Measurements from ENCODE around the gene VSTM2L.
"Not testable (repeated sequence)": the region's sequence is repeated elsewhere in the genome, so short reads cannot be mapped to it uniquely, and the experiment has no call there.

The VSTM2L gene

GRCh38 chr20:37961066-37961465 is 58.1 kb downstream of the VSTM2L start:
- no peak for DNase-seq (ENCODE audit: low read depth in 4 of 4, low spot score in 1 of 4)

GRCh38 chr20:37963483-37963882 is 60.6 kb downstream of the VSTM2L start:
- DNase-seq (ENCODE audit: low read depth in 4 of 4, low spot score in 1 of 4): not testable (repeated sequence)

DNA sequence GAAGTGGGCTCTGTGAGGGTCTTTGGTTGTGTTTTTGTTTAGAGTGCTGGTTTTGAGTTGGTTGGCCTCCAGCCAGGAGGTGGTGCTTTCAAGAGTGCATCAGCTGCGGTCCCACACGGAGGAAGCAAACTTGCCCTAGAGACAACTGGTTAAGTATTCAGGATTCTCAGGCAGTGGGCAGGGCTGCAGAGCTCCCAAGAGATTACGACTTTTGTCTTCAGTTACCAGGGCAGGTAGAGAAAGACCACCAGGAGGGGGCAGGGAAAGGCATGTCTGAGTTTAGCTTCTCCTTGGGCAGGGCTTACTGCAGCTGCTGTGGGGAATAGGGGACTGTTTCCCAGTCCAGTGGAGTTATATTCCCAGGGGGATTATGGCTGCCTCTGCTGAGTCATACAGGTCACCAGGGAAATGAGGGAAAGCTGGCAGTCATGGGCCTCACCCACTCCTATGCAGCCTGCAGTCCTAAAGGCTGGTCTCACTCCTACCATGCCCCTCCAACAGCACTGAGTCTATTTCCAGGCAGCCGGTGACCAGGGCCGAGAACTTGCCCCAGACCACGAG is 66.0 kb downstream of the VSTM2L start:
- no peak for DNase-seq (ENCODE audit: low read depth in 4 of 4, low spot score in 1 of 4)

DNA sequence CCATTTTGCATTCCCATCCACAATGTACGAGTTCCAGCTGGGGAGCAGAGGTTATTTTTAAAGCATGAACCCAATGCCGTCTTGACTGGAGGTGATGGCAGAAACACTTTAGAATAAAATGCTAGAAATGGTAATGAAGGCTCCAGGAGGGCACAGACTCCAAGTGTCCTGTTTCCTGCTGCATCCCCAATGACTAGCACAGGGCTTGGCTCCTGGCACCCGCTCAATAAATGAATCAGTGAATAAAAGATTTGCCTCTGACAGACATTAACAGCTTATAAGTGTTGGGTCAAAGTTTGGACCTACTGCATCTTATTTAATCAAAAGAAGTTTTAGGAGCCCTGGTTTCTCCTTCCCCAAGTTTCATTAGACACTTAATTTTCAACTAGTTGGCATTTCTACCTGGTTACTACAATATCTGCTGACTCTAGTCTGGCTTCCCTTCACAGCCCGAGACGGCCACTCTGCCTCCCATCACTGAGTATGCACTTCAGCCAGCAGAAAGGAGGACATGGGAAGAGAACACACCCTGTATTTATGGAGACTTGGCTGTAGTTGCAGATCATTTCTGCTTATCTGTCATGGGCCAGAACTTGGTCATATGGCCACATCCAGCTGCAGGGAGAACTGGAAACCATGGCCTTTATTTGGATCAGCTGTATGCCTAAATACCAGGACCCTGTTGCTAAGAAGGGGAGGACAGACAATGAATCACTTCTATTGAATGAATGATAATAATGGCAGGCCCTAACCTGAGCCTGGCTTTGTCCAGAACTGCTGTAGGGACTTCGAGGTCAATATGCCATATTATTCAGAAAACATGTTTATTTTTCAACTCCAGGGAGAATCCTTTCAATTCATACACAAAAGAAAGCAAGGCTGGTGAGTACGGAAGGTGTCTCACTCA is 67.3 kb downstream of the VSTM2L start:
- DNase-seq (ENCODE audit: low read depth in 4 of 4, low spot score in 1 of 4): no peak

- DNase-seq (ENCODE audit: low read depth in 4 of 4, low spot score in 1 of 4): no peak
Observed at GRCh38 chr20:37970856-37971245, 67.9 kb downstream of the VSTM2L start.

DNA sequence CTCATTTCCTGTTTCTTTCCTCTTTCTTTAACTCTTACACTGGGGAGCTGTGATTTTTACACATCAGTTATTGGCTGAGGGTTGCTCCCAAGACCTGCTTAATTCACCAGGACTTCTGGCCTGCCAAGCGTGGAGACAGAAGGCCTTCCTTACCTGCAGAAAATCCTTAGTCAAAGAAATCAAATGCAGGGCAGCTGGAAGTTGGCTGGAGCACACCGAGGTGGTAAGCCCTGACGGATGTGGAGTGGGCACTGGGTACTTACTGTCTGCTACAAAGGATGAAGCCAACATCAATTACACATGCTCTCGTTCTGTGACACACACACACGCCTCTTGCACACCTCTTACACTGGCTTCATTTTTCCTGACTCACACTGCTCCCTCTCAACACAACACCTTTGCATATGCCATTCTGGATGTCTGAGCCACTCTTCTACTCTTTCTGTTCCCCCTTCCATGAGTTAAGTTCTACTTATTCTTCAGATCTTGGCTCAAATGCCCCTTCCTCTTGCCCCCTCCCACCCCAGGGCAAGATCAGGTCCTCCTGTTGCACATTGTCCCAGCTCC is 68.7 kb downstream of the VSTM2L start:
- DNase-seq (ENCODE audit: low read depth in 4 of 4, low spot score in 1 of 4): no peak

- DNase-seq (ENCODE audit: low read depth in 4 of 4, low spot score in 1 of 4): no peak
Observed at GRCh38 chr20:37972256-37973058, 69.5 kb downstream of the VSTM2L start.

DNA sequence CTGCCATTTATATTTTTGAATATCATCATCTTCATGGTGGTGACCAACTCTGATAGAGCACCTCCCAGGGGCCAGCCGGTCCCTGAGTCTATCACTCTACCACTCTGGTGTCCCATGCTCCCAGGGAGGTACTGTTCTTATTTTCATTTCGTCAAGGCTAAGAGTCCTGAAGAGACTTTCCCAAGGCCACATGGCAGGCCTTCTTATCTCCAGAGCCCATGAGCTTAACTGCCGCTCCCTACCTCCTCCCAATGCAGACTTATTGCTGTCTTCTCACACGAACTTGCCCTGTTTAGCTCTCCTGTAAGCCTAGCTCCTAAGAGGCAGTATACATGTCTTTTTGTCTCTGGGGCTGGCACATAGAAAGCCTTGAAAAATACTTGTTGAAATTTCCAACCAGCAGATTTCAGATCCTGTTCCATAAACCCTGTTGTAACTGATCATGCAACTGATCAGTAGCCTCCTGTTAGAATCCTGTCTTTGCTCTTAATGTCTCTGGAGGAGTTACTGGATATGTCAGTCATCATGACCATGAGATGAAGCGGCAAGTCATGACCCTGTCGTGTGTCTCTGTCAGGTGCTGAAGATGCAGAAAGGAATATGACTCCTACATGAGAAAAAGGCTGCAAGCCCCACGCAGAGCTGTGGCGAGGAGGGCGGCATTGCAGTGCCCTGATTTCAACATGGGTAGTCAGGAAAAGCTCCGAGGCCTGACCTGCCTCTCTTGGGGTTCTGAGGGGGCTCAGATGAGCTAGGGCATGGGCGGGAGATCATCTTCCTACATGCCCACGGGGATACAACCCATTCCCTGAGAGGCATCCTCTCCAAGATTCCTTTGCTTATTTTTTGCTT is 70.4 kb downstream of the VSTM2L start:
- no peak for DNase-seq (ENCODE audit: low read depth in 4 of 4, low spot score in 1 of 4)

DNA sequence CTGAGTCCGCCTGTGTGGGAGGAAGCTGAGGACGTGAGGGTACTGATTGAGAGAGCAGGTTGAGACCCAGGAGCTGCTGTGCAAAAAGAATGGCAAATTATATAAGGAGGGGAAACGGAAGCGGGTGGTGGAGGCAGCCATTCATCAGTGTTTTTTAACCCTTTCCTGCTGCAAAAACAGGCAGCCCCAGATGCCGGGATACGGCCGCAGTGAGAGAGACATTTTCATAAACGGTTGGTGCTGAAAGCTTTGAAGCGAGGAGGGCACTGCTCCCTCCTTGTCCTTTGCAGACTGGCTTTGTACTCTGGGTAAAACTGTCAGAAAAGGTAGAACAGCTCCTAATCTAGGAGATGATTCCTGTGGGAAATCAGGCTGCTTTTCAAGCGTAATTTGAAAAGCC is 74.0 kb downstream of the VSTM2L start:
- no peak for DNase-seq (ENCODE audit: low read depth in 4 of 4, low spot score in 1 of 4)

DNA sequence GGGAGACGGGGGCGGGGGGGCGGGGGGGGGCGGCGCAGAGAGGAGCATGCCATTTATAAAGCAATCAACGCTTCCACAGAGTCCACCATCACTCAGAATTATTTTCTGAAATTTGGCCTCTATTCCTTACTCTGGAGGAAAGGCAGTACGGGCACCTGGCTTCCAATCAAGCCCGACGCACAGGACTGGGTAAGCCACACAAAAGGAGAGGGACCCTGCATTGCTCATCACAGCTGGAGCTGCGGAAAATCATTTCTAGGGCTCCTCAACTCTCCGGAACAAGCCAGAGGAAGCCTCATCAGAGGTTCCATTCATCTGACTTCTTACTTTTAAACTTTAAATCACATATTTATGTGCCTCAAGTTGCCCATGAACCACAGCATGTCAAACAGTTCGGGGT is 74.4 kb downstream of the VSTM2L start:
- DNase-seq (ENCODE audit: low read depth in 4 of 4, low spot score in 1 of 4): no peak

DNA sequence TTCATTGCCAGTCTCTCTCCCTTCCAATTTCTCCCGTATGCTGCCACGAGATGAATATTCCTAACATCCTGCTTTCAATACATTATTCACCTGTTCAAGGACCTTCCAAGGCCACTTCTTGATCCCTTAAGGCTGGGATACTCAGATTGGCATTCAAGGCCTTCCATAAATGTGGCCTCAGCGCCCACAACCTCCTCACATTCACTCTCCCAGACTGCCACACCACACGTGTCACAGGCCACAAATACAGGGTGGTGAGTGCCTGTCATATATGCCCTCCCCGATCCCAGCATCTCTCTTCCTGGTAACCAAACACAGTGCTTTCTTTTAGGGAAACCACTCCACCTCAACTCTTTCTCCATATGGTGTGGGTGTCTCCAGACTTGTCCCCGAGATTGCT is 74.9 kb downstream of the VSTM2L start:
- no peak for DNase-seq (ENCODE audit: low read depth in 4 of 4, low spot score in 1 of 4)

GRCh38 chr20:37979021-37979985 is 76.4 kb downstream of the VSTM2L start:
- no peak for DNase-seq (ENCODE audit: low read depth in 4 of 4, low spot score in 1 of 4)

DNA sequence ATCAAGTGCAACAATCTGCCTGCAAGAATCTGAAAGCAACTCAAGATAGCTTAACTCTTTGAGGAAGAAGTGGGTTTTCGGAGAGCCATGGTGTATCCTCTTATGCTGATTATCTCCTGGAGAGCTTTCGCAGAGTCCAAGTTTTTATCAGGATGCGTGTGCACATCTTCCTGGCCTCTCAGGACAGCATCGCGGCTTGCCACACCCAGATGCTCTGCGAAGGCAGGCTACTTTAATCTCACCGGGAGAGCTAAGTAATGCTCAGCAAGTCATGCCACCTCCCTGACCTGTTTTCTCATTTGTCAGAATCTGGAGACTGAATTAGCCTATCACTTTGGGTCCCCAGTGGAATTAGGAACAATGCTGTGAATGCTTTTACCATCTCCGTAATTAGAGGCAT is 77.5 kb downstream of the VSTM2L start:
- no peak for DNase-seq (ENCODE audit: low read depth in 4 of 4, low spot score in 1 of 4)

GRCh38 chr20:37980876-37981275 is 77.9 kb downstream of the VSTM2L start:
- DNase-seq (ENCODE audit: low read depth in 4 of 4, low spot score in 1 of 4): no peak

DNA sequence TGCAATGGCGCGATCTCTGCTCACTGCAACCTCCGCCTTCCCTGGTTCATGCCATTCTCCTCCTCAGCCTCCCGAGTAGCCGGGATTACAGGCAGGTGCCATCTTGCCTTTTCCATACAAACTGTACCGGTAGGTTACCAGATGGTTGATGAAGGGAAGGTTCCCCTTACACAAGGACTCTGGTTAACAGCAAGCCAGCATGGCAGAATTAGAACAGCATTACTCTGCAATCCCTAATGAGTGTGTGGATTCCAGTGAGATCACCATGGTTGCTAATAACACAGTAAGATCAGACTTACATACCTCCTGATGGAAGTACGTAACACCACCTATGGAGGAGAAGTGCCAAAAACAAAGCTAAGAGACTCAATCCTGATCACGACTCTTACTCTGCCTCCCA is 78.6 kb downstream of the VSTM2L start:
- DNase-seq (ENCODE audit: low read depth in 4 of 4, low spot score in 1 of 4): no peak

- no peak for DNase-seq (ENCODE audit: low read depth in 4 of 4, low spot score in 1 of 4)
Observed at GRCh38 chr20:37983286-37983685, 80.4 kb downstream of the VSTM2L start.

DNA sequence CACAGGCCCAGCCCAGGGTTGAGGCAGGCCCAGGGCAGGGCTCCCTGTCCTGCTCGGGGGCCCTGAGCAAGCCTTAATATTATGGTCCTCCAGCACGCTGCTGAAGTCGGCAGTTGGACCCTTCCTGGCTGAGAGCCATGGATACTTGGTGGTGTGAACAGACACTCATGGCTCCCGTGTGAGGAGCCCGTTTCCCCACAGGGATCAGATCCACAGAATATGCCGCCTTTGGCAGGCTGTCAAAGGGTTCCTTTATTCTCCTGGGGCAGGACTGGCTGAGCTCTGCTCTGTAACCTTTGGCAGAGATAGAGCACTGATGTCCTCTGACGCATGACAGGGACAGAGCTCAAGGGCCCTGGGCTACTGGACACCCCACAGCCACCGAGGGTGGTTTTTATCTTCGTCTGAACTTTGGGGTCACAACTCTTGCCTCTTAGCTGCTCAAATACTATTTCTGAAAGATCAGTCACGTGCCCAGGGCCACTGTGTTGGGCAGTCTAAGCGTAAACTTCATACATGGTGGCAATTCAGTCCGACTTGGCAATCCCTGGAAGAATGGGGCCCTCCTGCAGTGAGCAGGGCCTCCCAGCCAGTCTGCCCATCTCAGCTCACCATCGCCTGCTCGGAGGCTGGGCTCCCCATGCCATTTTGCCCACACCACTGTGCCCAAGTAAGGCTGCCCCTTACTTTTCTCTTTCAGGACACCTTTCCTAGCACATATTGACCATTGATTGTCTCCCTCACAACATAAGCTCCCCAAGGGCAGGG is 81.3 kb downstream of the VSTM2L start:
- DNase-seq (ENCODE audit: low read depth in 4 of 4, low spot score in 1 of 4): no peak

- DNase-seq (ENCODE audit: low read depth in 4 of 4, low spot score in 1 of 4): no peak
Observed at GRCh38 chr20:37986044-37986858, 83.3 kb downstream of the VSTM2L start.
